Measurements from ENCODE around the gene ZNF284.

ZNF284 gene

DNA sequence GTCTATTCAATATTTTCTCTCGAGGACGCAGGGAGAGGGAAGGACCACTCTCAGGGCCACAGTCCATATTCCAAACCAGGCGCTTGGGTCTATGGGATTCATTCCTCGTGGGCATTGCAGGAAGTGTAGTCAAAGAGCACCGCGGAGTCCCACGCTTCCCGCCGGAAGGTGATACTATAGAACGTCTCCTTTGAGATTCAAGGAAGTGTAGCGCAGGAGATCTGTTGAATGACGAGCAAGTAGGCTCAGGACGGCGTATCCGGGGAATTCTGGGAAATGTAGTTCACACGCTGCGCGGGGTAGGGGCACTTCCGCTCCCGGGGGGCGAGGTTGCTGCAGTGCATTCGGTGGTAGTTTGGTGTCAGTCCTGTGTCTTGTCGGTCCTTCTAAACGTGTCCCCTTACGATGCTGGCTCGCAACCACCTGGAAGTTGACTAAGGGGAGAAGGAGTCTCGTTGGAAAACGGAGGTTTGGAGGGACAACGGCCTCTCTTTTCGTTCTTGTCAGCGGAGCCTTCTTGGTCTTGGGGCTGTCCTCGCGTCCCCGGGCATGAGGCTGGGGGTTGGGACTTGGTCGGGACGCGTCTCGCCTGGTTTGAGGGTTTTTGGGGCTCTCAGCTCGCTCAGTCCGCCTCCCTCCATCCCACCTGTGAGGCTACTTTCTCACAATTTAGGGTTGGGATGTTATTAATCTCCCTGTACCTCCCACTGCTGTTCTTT lies at the start of gene ZNF284:
TSS of gene ZNF284 (plus strand) at position 336 of the 719 bp plus-strand sequence. CDS start 4,231 bp downstream, outside the sequence.
- peak; percentile 96 for DNase-seq

DNA sequence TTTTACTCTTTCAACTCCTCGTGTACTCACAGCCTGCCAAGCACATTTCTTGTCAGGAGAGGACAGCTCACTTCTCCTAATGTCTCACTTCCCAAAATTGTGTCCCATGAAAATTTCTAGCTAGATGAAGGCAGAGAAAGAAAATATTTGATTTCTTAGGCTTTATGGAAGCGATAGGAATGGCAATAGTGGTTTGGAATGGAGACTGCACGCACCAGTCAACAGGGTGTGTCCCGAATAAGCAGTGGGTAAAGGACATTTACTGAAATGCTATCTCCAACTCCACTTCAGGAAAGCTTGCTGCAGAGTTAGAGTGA lies 47.1 kb upstream of the ZNF284 start:
- DNase-seq, result no peak

DNA sequence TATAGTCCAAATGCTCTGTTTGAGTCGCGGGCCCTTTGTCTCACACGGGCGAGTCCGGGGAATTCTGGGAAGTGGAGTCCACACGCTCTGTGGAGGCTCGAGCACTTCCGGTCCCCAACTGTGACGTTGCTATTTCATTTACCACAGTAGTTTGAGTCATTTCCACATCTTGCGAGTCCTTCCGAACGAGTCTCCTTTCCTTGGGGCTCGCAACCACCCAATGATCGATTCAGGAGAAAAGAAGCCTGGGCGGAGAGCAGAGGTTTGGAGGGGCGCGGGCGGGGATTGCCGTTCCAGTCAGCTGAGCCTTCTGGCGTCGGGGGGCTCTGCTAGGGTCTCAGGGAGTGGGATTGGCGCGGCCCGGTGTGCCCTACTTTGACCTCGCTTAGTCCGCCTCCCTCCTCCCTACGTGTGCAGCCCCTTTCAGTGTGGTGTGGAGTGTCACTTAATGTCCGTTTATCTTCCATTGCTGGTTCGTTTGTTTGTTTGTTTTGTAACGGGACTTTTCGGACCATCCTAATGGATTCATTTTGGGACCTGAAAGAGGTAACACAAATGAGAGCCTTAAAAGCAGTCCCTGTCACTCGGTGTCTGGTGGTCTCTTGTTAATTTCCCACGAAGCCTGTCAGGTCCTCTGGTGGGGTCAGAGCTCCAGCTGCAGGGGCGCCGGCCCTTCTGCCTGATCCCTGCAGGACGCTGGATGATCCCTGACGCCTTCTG lies 46.6 kb upstream of the ZNF284 start, which contains the start of gene ZNF222:
TSS of gene ZNF222 (plus strand) at position 163 of the 720 bp plus-strand sequence. CDS start at position 221, 58 bp downstream.
- peak; percentile 59 for DNase-seq

DNA sequence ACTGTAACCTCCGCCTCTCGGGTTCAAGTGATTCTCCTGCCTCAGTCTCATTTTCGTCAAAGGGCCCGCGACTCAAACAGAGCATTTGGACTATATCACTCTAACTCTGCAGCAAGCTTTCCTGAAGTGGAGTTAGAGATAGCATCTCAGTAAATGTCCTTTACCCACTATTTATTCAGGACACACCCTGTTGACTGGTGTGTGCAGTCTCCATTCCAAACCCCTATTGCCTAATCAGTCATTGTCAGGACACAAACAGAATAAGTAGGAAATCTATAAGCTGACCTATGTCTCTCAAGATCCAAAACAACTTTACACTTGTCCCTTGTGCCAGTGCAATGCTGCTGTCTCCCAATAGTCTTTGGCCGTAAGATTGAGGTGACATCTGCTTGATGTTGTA lies 45.3 kb upstream of the ZNF284 start:
- no peak for DNase-seq

DNA sequence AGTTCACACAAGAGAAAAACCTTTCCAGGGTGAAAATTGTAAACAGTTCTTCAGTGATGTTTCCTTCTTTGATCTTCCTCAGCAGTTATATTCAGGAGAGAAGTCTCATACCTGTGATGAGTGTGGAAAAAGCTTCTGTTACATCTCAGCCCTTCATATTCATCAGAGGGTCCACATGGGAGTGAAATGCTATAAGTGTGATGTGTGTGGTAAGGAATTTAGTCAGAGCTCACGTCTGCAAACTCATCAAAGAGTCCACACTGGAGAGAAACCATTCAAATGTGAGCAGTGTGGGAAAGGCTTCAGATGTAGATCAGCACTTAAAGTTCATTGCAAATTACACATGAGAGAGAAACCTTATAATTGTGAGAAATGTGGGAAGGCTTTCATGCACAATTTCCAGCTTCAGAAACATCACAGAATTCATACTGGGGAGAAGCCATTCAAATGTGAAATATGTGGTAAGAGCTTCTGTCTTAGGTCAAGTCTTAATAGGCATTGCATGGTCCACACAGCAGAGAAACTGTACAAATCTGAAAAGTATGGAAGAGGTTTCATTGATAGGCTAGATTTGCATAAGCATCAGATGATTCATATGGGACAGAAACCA lies 39.9 kb upstream of the ZNF284 start:
- DNase-seq, result no peak

DNA sequence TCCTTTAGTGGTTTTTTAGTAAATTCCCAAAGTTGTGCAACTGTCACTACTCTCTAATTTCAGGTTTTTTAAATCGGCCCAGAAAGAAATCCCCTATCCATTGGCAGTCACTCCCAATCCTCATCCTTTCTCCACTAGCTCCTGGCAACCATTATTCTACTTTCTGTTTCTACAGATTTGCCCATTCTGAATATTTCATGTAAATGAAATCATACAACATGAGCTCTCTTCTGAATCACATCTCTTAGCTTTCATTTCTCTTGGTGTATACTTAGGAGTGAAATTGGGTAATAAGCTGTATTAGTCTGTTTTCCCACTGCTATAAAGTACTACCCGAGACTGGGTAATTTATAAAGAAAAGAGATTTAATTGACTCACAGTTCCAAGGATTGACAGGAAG lies 29.8 kb upstream of the ZNF284 start:
- no peak for DNase-seq

DNA sequence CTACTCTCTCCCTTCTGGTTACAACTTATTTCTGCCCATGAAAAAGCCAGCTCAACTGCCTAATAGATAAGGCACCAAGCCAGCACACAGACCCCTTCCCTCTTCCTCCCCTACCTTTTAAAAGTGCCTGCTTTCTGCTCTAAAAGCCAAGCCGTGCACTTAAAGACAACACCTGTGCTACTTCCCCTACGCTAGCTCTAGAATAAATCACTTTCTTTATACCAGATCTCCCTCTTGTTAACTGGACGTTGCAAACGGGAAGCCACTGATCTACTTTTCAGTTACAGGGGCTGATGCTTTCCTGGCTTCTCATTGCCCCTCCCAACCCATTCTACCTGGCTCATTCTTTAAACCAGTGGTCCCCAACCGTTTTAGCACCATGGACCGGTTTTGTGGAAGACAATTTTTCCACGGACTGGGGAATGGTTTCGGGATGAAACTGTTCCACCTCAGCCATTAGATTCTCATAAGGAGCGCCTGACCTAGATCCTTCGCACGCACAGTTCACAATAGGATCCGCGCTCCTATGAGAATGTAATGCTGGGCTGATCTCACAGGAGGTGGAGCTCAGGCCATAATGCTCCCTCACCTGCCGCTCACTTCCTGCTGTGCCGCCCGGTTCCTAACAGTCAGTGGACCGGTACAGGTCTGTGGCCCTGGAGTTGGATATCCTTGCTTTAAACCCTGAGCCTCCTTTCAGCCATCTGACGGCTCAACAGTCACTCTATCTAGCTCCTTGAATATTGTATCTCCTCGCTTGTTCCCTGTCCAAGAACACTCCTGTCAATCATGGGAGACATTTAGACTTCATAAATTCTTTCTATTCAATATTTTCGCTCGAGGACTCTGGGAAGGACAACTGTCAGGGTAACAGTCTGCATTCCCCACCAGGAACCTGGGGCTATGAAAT lies 21.0 kb upstream of the ZNF284 start:
- peak; percentile 82 for DNase-seq

DNA sequence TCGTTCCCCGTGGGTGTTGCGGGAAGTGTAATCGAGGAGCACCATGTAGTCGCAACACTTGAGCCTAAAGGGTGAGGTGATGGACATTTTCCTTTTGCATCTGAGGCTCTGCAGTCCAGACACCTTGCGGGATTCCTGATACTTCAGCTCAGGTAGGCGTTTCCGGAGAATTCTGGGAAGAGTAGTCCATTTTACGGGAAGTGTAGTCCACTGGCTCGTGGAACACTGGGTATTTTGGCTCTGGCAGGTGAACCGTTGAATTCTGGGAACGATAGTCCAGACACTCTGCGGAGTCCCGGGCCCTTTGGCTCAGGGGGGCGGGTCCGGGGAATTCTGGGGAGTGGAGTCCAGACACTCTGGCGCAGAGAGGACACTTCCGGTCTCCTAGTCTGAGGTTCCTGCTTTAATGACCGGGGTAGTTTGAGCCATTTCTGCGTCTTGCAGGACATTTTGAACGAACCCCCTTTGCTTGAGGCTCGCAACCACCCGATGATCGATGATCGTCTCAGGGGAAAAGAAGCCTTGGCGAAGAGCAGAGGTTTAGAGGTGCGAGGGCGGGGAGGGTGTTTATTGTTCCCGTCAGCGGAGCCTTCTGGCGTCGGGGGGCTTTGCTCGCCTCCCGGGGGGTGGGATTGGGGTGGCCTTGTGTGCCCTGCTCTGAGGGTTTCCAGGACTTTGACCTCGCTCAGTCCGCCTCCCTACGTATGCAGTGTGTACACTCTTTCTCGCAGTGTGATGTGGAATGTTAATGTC lies 20.1 kb upstream of the ZNF284 start, which contains the start of gene ZNF223:
TSS of gene ZNF223 (plus strand) at position 387 of the 753 bp plus-strand sequence. CDS start 3,141 bp downstream, outside the sequence.
- peak; percentile 98 for DNase-seq

DNA sequence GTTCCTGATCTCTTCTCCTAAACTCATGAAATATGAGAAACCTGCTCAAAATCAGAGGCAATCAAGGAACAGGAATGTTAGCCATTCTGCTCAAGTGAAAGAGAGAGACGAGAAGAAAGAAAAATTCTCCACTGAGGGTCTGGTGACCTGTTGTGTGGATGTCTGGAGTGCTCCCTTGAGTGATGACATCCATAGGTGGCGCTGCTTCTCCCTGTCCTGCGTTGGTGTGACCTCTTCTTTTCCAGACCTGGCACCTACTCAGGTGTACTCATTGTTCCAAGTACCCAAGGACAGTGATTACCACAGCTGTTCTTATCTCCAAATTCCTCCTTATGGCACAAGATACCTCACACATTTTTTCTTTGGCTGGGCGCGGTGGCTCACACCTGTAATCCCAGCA lies 16.1 kb upstream of the ZNF284 start:
- no peak for DNase-seq

DNA sequence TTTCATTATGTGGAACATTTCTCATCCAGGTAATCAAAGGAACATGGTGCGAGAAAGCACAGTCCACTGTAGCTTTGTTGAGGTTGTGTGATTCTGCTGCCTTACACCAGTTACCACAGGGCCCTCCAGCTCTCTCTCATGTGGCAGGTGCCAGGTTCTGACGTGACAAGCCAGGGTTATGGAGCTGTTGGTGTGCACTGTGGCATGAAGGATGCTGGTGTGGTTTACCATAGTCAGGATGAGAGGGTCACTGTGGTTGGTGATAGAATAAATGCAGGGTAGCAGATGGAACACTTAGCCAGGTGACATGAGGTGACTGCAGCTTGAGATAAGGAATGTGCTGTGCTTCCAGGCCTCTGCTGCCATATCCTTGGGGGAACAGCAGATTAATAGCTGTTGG lies 12.7 kb upstream of the ZNF284 start:
- no peak for DNase-seq

DNA sequence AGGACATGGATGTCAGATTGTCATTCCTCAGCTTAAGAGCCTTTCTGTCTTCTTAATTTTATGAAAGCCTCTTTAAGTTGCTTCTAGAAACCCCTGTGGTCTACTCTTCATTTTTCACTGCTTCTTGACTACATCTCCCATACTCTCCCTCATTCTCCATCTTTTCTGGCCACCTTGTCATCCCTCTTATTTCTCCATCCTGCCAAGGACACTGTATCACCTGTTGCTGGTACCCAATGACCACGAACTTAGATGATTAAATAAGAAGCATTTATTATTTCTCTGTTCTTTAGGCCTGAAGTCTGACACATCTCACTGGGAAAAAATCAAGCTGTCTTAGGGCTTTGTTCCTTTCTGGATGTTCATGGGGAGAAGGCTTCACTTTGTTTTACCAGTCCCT lies 10.9 kb upstream of the ZNF284 start:
- no peak for DNase-seq

DNA sequence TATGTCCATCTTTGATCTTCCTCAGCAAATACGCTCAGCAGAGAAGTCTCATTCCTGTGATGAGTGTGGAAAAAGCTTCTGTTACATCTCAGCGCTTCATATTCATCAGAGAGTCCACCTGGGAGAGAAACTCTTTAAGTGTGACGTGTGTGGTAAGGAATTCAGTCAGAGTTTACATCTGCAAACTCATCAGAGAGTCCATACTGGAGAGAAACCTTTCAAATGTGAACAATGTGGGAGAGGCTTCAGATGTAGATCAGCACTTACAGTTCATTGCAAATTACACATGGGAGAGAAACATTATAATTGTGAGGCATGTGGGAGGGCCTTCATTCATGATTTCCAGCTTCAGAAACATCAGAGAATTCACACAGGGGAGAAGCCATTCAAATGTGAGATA lies 5.7 kb upstream of the ZNF284 start:
- DNase-seq, result no peak

DNA sequence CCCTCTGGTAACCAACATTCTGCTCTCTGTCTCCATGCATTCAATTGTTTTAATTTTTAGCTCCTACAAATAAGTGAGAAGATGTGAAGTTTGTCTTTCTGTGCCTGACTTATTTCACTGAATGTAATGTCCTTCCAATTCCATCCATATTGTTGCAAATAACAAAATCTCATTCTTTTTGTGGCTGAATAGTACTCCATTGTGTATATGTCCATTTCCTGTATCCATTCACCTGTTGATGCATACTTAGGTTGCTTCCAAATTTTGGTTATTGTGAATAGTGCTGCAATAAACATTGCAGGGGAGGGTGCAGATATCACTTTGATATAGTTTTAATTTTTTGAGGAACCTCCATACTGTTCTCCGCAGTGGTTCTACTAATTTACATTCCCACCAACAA lies 2.5 kb upstream of the ZNF284 start:
- DNase-seq, result no peak

DNA sequence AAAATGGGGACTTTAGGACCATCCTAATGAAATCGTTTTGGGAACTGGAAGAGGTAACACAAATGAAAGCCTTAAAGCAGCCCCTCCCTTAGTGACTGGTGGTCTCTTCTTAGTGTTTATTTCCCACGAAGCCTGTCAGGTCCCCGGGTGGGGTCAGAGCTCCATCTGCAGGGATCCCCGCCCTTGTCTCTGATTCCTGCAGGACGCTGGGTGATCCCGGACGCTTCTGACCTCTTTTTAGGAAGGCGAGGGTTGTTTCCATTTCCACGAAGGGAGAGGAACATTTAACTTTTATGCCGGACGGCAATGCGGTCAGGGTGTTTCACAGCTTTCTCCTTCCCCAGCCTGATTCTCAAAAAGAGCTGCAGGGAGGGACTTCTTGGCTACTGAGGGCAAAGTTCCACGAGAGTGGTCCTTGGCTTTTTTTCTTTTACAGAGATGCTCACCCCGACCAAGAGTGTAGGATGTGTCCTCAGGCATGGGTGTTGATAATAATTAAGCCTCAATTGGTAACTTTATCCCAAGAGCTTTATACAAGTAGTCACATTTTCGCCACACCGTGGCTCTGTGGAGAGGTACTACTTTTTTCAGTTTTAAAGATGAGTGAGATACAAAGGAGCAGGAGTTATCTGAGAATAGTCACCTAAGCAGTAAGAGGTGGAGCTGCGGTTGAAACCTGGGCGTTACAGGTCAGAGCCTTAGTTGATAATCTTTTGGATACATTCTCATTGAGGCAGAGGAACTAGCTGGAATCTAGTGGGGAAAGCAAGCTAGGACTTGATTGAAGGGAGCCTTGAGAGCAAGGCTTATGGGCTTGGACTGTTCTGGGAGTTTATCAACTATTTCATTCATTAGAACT lies 813 bp downstream of the ZNF284 start:
- no peak for DNase-seq

DNA sequence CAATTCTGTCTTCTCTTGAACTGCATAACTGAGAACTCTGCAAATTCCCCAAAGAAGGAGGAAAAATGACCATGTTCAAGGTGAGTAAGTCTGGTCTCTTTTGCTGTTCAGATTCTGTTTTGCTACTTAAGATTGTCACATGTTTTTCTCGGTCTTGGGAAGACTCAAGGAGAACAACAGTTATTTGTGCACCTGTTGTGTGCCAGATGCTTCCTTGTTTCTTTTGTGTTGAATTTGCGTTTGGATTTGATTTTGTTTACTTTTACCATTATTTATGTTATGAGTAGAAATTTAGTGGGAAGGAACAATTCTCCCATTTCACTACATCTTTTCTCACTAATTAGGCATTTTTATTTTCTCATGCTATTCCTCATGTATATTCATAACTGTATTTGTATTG lies 4.4 kb downstream of the ZNF284 start:
- DNase-seq, result no peak

DNA sequence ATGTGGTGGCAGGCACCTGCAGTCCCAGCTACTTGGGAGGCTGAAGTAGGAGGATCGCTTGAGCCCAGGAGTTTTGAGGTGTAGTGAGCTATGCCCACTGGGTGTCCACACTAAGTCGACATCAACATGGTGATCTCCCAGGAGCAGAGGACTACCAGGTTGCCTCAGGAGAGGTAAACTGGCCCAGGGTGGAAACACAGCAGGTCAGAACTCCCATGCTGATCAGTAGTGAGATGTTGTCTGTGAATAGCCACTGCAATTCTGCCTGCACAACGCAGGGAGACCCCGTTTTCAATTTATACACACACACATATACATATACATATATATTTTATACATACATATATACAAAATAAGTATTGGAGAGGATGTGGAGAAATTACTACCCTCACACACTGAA lies 20.1 kb downstream of the ZNF284 start:
- DNase-seq, result no peak

DNA sequence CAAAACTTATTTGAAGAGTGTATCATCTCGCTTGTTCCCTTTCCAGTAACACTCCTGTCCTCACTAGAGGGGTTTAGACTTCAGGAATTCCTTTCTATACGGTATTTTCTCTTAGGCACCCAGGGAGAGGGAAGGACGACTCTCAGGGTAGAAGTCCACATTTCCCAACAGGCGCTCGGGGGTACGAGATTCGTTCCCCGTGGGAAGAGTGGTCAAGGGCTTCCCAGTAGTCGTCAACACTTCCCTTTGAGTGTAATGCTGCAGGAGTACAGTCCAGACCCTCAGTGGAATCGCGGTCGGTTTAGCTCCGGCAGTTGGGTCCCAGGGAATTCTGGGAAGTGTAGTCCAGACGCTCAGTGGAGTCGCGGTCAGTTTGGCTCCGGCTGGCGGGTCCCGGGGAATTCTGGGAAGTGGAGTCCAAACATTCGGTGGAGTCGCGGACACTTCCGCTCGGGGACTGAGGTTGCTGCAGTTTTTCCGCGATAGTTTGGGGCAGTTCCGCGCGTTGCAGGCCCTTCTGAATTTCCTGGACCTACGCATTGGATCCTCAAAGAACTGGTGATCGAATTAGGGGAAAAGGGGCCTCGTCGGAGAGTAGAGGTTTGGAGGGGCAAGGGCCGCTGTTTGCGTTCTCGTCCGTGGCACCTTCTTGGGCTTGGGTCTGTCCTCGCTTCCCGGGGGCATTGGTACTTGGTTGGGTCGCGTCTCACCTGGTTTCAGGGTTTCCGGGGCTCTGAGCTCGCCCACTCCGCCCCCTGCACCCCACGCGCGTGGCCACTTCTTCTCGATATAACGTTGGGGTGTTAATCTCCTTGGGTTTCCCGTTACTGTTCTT lies 22.2 kb downstream of the ZNF284 start, which contains the start of gene ZNF224:
TSS of gene ZNF224 (plus strand) at position 431 of the 835 bp plus-strand sequence. CDS start 3,513 bp downstream, outside the sequence.
- DNase-seq, result peak; percentile 89

DNA sequence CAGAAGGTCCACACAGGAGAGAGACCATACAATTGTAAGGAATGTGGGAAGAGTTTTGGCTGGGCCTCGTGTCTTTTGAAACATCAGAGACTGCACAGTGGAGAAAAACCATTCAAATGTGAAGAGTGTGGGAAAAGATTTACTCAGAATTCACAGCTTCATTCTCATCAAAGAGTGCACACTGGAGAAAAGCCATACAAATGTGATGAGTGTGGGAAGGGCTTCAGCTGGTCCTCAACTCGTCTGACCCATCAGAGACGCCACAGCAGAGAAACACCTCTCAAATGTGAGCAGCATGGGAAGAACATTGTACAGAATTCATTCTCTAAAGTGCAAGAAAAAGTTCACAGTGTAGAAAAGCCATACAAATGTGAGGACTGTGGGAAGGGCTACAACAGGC lies 35.8 kb downstream of the ZNF284 start:
- no peak for DNase-seq

DNA sequence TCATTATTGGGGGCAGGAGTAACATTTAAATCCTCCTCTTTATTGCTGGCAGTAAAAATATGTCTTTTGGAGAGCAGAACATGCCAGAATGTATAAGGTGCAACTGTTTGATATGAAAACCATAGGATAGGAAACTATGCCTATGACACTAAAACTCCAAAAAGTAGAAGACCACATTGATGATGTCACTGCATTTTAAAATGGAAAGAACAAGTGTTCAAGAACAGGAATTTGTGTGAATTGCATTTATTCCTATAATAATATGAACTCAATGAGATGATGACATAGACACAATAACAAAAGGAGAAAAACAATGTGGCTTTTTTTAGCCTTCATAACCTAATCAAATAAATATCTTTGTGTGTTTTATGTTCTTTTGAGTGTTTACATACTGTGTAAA lies 37.5 kb downstream of the ZNF284 start:
- no peak for DNase-seq

DNA sequence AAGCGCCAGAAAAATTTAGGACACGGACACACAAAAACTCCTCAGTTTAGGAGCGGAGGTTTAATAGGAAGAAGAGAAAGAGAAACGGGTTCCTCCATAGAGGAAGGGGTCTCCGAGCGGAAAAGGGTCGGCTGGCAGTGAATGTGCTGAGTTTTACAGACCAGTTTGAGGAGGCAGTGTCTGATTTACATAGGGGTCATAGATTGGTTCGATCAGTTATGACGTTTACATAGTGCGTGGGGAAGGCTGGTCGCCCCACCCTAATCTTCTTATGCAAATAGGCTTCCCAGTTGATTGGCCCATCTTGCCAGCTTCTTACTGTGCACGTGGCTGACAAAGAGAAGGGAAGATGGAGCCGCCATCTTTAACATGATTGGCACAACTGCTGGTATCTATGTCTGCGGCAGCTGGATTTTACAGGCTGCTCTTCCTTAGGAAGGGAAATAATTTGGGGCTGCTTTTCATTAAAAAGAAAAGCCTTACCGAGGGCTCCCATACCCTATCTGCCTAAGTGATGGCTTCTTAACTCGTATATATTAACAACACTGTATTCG lies 40.0 kb downstream of the ZNF284 start:
- peak; percentile 18 for DNase-seq

Measured in NCI-H2029 (cell line).